Lower leg skin (tissue), 4 donors: ENCODE measurements around the gene WDR4. TPM values are rescaled to one million over a fixed set of nuclear protein-coding genes. Genes with fewer than 3 reads are reported as not detected.

Experiments
- DNase-seq, 2 donors: peaks; one replicate each; pipeline ENCODE4 v3.0.0-alpha.2; 2019; ENCODE audit warnings: low spot score in 2 of 2
- H3K4me3 ChIP-seq: fragments of 200-600 bp; sonication (generic); 2 replicates; pipeline ENCODE4 v1.5.1; 2017; ENCODE audit warnings: mild to moderate bottlenecking, low read depth; ENCODE audit not compliant: poor library complexity, severe bottlenecking
- CTCF ChIP-seq, 3 donors: fragments of 450-650 bp; IDR thresholded peaks; one replicate each; pipeline ENCODE4 v1.5.1; 2016; ENCODE audit warnings: antibody characterized with exemption in 3 of 3, mild to moderate bottlenecking in 3 of 3, moderate library complexity in 2 of 3
- POLR2A ChIP-seq, 2 donors: fragments of 450-650 bp; IDR thresholded peaks; one replicate each; pipeline ENCODE4 v1.6.1; 2016 to 2017; ENCODE audit warnings: antibody characterized with exemption in 2 of 2, mild to moderate bottlenecking in 1 of 2, moderate library complexity in 1 of 2
- WGBS, 2 donors: methylation state at CpG; one replicate each; pipeline ENCODE4 v1.1.5; 2018; 5-methylcytosine and 5-hydroxymethylcytosine counted together
- intact Hi-C: fragments of 100-400 bp; cut with DNase I; formaldehyde crosslinking; loops from one replicate; pipeline ENCODE4 v1.15.0; 2023; ENCODE audit warnings: low total_unique reads
- total RNA-seq, 4 donors: library from RNA; depleted of rRNA; stranded (reverse); fragments of >200 nt; gene quantifications; one replicate each; pipeline ENCODE4 v1.1.0, GENCODE V29; 2016

Gene WDR4
- total RNA-seq, 4 donors from 2014 or later, result 10.3 to 17.4 (median 12.0) TPM

DNA sequence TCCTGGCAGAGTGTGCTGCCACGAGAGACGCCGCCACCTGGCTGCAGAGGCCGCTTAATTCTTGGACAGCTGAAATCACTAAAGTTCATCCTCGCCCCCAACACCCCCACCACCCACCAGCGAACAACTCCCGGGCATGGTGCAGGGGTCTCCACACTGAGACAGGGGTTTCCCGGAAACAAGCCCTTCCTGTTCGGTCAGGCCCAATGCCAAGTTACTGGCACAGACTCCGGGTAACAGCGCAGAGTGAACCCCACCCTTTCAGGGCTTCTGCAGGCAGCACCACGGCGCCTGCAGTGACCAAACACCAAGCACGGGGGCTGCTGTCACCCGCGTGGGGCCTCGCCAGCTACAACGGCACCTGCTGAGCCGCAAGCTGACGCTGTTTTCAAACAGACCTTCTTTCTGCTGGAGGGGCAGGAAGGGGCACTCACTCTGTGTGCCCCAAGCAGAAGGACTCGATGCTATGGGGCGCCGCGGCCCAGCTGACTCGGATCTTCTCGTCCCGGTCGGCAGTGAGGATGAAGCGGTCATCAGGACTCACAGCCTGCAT lies 17.4 kb downstream of the WDR4 start:
- no peak overlapping the region for H3K4me3 ChIP-seq
- DNase-seq, result no peak
- WGBS, 2 donors, result 80 to 87% methylated on average over 24 to 29 of the region's 29 CpGs
- TF ChIP-seq CTCF (IDR thresholded peaks at IDR 0.05), result no peak
- no peak for TF ChIP-seq POLR2A (IDR thresholded peaks at IDR 0.05)
- intact Hi-C loops, result no loop called here

DNA sequence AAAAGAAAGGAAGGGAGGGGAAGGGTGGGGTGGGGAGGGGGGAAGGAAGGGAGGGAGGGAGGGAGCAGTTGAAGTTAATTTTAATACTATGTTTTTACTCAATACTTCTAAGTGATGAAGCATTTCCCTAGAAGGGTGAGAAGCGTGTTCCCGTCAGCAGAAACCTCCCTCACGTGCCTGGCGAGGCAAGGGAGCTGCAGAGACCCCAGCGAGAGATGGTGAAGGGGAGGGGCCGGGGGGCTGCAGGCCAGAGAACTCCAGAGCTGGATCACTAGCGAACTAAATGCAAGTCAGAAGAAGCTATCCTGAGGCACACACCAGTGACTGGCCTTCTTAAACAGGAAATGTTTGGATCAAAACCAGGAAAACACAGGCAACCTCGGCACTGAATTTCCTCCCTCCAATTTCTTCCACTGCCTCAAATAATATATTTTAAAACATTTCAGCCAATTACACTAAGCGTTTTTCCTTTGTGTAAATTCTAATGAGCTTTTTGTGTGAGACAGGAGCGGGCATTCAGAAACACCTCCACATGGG lies 18.0 kb downstream of the WDR4 start:
- DNase-seq, result no peak
- intact Hi-C loops, result no loop called here
- WGBS, 2 donors, result 85% methylated on average over 10 of the region's 10 CpGs
- TF ChIP-seq CTCF (IDR thresholded peaks at IDR 0.05), result no peak
- no peak for TF ChIP-seq POLR2A (IDR thresholded peaks at IDR 0.05)
- no peak overlapping the region for H3K4me3 ChIP-seq

DNA sequence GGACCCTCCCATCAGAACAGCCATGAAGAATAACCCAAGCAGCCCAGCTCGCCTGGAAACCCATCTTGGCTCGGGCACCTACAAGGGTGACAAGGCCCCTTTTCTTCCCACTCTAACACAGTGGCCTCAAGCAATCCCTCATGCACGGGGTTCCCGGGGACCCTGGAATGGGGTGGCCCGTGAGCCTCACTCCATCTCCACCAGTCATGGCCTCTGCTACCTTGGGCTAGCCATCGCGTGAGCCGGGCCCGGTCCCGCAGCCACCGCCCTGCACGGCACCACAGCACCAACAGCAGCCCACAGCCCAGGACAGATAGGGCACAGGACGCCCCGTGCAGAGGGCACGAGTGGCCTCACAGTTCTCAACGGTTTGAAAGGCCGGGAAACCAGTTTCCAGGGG lies 19.0 kb downstream of the WDR4 start:
- H3K4me3 ChIP-seq, result no peak overlapping the region
- DNase-seq, result no peak
- no peak for TF ChIP-seq POLR2A (IDR thresholded peaks at IDR 0.05)
- TF ChIP-seq CTCF (IDR thresholded peaks at IDR 0.05), result no peak
- intact Hi-C loops, result no loop called here
- WGBS, 2 donors, result 94 to 96% methylated on average over 15 to 17 of the region's 17 CpGs

- 88 to 92% methylated on average over 5 to 6 of the region's 6 CpGs for WGBS, 2 donors
- TF ChIP-seq POLR2A (IDR thresholded peaks at IDR 0.05) (no peak), CTCF (IDR thresholded peaks at IDR 0.05) (no peak)
- DNase-seq, result no peak
- intact Hi-C loops, result no loop called here
- no peak overlapping the region for H3K4me3 ChIP-seq
Measured at GRCh38 chr21:42859891-42860230, 19.5 kb downstream of the WDR4 start.

DNA sequence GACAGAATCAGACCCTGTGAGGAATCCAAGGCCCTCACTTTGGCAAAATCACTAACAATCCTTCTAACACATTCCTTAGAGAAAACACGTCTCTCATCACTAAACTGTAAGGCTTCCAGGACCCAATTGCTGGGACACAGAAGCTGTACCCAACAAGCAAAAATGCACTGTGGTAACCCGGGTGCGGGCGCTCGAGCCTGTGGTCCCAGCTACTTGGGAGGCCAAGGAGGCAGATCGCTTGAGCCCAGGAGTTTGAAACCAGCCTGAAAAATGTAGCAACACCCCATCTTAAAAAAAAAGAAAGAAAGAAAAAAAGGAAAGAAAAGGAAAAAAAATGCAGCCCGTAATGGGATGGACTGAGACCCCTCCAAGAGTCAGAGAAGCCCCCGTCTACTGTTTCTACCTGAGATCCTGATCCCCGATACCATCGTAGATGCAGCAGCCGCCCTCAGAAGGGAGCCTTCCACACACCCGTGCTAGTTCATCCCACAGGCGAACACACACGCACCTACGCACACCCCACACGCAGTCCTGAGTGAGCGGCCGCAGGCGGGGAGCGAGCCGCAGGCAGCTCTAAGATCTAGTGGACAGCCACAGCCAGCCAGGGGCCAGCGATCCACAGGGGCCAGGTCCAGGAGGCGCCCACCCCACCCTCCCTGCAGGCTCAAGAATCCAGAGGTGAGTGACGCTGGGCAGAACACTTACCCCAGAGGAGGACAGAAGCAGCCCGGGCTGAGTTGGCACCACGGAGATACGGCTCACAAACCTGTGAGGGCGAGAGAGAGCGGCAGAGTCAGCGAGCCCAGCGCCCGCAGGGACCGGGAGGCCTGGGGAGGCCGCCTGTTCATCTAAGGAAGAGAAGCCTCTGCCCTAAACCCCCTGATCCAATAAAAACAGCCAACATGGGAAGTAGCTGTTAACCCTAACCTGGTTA lies 20.1 kb downstream of the WDR4 start:
- TF ChIP-seq CTCF (IDR thresholded peaks at IDR 0.05), result no peak
- TF ChIP-seq POLR2A (IDR thresholded peaks at IDR 0.05), result no peak
- no peak for DNase-seq
- intact Hi-C loops, result no loop called here
- no peak overlapping the region for H3K4me3 ChIP-seq
- 92 to 94% methylated on average over 27 to 31 of the region's 34 CpGs for WGBS, 2 donors
